Measurements from ENCODE around the gene ENHO.

The ENHO gene

DNA sequence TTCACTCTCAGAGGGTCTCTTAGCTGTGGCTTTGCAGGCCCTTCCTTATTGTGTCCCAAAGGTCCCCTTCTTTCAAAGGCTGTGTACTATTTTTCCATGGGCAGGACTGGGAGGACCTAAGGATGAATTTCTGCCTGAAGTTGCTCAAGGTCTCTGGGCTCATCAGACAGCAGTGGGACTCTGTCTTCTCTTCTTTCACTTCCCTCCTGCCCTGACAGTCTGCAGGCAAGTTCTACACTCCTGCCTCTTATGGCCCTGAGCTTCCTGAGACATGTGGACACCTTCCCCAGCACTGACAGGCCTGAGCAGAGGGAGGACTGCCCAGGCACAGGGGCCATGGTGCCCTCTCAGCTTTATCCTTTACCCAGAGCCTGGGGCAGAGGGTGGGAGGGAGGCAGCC is 14.8 kb downstream of the ENHO start:
- Histone ChIP-seq H3K4me3 (ENCODE audit: low read depth, low read length, poor library complexity, severe bottlenecking) (no peak overlapping the region), H3K4me1 (ENCODE audit: insufficient read depth, low read length, severe bottlenecking) (no peaks in the 10 kb centered on the region)

DNA sequence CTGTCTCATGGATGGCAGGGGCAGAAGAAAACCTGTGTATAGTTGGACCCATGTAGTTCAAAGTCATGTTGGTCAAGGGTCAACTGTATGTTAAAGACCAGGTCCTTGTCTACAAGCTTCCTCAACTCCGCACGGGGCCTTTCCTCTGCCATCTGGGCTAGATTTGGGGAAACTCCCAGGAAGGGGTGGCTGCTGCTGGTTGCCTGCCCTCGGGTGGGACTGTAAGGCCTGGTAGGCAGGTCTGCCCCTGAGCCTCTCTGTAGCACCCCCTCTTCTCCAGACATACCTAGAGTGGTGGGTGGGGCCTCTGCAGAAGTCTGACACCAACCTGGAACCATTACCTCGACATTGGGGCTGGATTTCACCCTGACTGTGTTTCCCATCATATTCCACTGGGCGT is 15.2 kb downstream of the ENHO start:
- Histone ChIP-seq H3K9me3 (ENCODE audit: low read length) (no peaks in the 10 kb centered on the region), H3K27me3 (ENCODE audit: insufficient read depth, low read length) (no peaks in the 10 kb centered on the region), H3F3A (ENCODE audit: insufficient read depth, low read length) (no peaks in the 10 kb centered on the region), H3K4me3 (ENCODE audit: low read depth, low read length, poor library complexity, severe bottlenecking) (no peak overlapping the region), H3K9me2 (ENCODE audit: low read depth, low read length) (no peaks in the 10 kb centered on the region), H4K20me1 (ENCODE audit: insufficient read depth, low read length) (no peaks in the 10 kb centered on the region), H2AFZ (ENCODE audit: low read length) (no peak overlapping the region), H3K79me2 (ENCODE audit: insufficient read depth, low read length) (no peaks in the 10 kb centered on the region), H3K9ac (ENCODE audit: low read length) (no peak overlapping the region), H3K4me1 (ENCODE audit: insufficient read depth, low read length, severe bottlenecking) (no peaks in the 10 kb centered on the region), H3K27ac (ENCODE audit: low read depth, low read length, poor library complexity, severe bottlenecking) (no peak overlapping the region), H3K4me2 (ENCODE audit: low read length) (no peak overlapping the region), H3K36me3 (ENCODE audit: insufficient read depth, low read length) (no peaks in the 10 kb centered on the region)
- no peak for TF ChIP-seq EZH2 (IDR thresholded peaks at IDR 0.05; ENCODE audit: borderline replicate concordance, low read length)
- TF ChIP-seq, protein P1, sequence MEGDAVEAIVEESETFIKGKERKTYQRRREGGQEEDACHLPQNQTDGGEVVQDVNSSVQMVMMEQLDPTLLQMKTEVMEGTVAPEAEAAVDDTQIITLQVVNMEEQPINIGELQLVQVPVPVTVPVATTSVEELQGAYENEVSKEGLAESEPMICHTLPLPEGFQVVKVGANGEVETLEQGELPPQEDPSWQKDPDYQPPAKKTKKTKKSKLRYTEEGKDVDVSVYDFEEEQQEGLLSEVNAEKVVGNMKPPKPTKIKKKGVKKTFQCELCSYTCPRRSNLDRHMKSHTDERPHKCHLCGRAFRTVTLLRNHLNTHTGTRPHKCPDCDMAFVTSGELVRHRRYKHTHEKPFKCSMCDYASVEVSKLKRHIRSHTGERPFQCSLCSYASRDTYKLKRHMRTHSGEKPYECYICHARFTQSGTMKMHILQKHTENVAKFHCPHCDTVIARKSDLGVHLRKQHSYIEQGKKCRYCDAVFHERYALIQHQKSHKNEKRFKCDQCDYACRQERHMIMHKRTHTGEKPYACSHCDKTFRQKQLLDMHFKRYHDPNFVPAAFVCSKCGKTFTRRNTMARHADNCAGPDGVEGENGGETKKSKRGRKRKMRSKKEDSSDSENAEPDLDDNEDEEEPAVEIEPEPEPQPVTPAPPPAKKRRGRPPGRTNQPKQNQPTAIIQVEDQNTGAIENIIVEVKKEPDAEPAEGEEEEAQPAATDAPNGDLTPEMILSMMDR (IDR thresholded peaks at IDR 0.05; ENCODE audit: low read length): no peak

More for the DNA sequence above, 14.8 kb downstream of the ENHO start:
- Histone ChIP-seq H2AFZ (ENCODE audit: low read length) (no peak overlapping the region), H3K79me2 (ENCODE audit: insufficient read depth, low read length) (no peaks in the 10 kb centered on the region), H3K36me3 (ENCODE audit: insufficient read depth, low read length) (no peaks in the 10 kb centered on the region), H3K4me2 (ENCODE audit: low read length) (no peak overlapping the region), H3K9me3 (ENCODE audit: low read length) (no peaks in the 10 kb centered on the region), H4K20me1 (ENCODE audit: insufficient read depth, low read length) (no peaks in the 10 kb centered on the region), H3F3A (ENCODE audit: insufficient read depth, low read length) (no peaks in the 10 kb centered on the region), H3K27me3 (ENCODE audit: insufficient read depth, low read length) (no peaks in the 10 kb centered on the region), H3K9ac (ENCODE audit: low read length) (no peak overlapping the region), H3K27ac (ENCODE audit: low read depth, low read length, poor library complexity, severe bottlenecking) (no peak overlapping the region), H3K9me2 (ENCODE audit: low read depth, low read length) (no peaks in the 10 kb centered on the region)
- TF ChIP-seq EZH2 (IDR thresholded peaks at IDR 0.05; ENCODE audit: borderline replicate concordance, low read length): no peak
- TF ChIP-seq, protein P1 (IDR thresholded peaks at IDR 0.05; ENCODE audit: low read length): no peak

DNA sequence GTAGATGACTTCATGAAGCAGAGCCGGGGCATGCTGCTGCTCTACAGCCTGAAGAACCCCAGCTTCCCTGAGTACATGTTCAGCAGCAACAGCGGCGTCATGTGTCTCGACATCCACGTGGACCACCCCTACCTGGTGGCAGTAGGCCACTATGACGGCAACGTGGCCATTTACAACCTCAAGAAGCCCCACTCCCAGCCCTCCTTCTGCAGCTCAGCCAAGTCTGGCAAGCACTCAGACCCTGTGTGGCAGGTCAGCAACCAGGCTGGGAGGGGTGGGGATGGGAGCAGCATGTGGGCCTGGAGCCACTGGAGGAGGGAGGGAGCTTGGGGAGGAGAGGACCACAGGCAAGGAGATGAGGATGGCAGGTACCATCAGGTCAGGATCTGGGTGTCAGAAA is 16.2 kb downstream of the ENHO start:
- TF ChIP-seq, protein P1 (IDR thresholded peaks at IDR 0.05; ENCODE audit: low read length): no peak
- no peak for TF ChIP-seq EZH2 (IDR thresholded peaks at IDR 0.05; ENCODE audit: borderline replicate concordance, low read length)
- H3K4me3 ChIP-seq (ENCODE audit: low read depth, low read length, poor library complexity, severe bottlenecking): no peak overlapping the region
- H3K36me3 ChIP-seq (ENCODE audit: insufficient read depth, low read length): no peaks in the 10 kb centered on the region
- H4K20me1 ChIP-seq (ENCODE audit: insufficient read depth, low read length): no peaks in the 10 kb centered on the region
- no peak overlapping the region for H3K27ac ChIP-seq (ENCODE audit: low read depth, low read length, poor library complexity, severe bottlenecking)
- H3K4me2 ChIP-seq (ENCODE audit: low read length): no peak overlapping the region
- no peaks in the 10 kb centered on the region for H3K79me2 ChIP-seq (ENCODE audit: insufficient read depth, low read length)
- no peaks in the 10 kb centered on the region for H3K27me3 ChIP-seq (ENCODE audit: insufficient read depth, low read length)
- H3K9me3 ChIP-seq (ENCODE audit: low read length): no peaks in the 10 kb centered on the region
- H3K9me2 ChIP-seq (ENCODE audit: low read depth, low read length): no peaks in the 10 kb centered on the region
- H3K4me1 ChIP-seq (ENCODE audit: insufficient read depth, low read length, severe bottlenecking): no peaks in the 10 kb centered on the region
- H2AFZ ChIP-seq (ENCODE audit: low read length): no peak overlapping the region
- H3K9ac ChIP-seq (ENCODE audit: low read length): no peak overlapping the region
- H3F3A ChIP-seq (ENCODE audit: insufficient read depth, low read length): no peaks in the 10 kb centered on the region
